DOHH2 (cell line): ENCODE data around the gene SLC25A13.

Experiments
- H3F3A ChIP-seq: fragments of 200-600 bp; sonication (generic), shearing (Covaris generic); 2 replicates; pipeline ENCODE4 v1.6.0; 2016; ENCODE audit warnings: antibody characterized with exemption, mild to moderate bottlenecking; ENCODE audit not compliant: control insufficient read depth, insufficient read depth
- H3K27ac ChIP-seq: fragments of 200-600 bp; sonication (generic); 2 replicates; pipeline ENCODE4 v1.5.1; 2014; ENCODE audit warnings: low read depth, mild to moderate bottlenecking, low read length, moderate library complexity
- H3K27me3 ChIP-seq: fragments of 200-600 bp; sonication (generic); 2 replicates; pipeline ENCODE4 v1.6.1; 2014; ENCODE audit warnings: mild to moderate bottlenecking, low read length, mixed read lengths; ENCODE audit not compliant: control insufficient read depth
- H3K36me3 ChIP-seq: fragments of 200-600 bp; sonication (generic); 2 replicates; pipeline ENCODE4 v1.6.1; 2014; ENCODE audit warnings: mild to moderate bottlenecking, low read length, moderate library complexity, mixed read lengths; ENCODE audit not compliant: control insufficient read depth
- H3K4me1 ChIP-seq: fragments of 200-600 bp; sonication (generic); 2 replicates; pipeline ENCODE4 v1.6.1; 2014; ENCODE audit warnings: mild to moderate bottlenecking, low read length, mixed read lengths; ENCODE audit not compliant: control insufficient read depth
- H3K4me2 ChIP-seq: fragments of 200-600 bp; sonication (generic); 2 replicates; pipeline ENCODE4 v1.6.0; 2014; ENCODE audit warnings: mild to moderate bottlenecking, low read length, moderate library complexity
- H3K4me3 ChIP-seq: fragments of 200-600 bp; sonication (generic); 2 replicates; pipeline ENCODE4 v1.5.1; 2014; ENCODE audit warnings: mild to moderate bottlenecking, low read length, mixed read lengths
- H3K79me2 ChIP-seq: fragments of 200-600 bp; sonication (generic); 2 replicates; pipeline ENCODE4 v1.6.1; 2014; ENCODE audit warnings: mild to moderate bottlenecking, low read length, mixed read lengths; ENCODE audit not compliant: control insufficient read depth
- H3K9me2 ChIP-seq: fragments of 200-600 bp; sonication (generic); replicated peaks from 2 replicates; pipeline ENCODE4 v1.6.1; 2014; ENCODE audit warnings: mild to moderate bottlenecking, low read length, mixed read lengths; ENCODE audit not compliant: control insufficient read depth
- H3K9me3 ChIP-seq: fragments of 200-600 bp; sonication (generic); 2 replicates; pipeline ENCODE4 v1.6.1; 2014; ENCODE audit warnings: antibody characterized with exemption, low read length, mixed read lengths; ENCODE audit not compliant: control insufficient read depth, insufficient read depth
- H4K20me1 ChIP-seq: fragments of 200-600 bp; sonication (generic); 2 replicates; pipeline ENCODE4 v1.6.0; 2014; ENCODE audit warnings: low read depth, mild to moderate bottlenecking, antibody characterized with exemption, low read length, moderate library complexity; ENCODE audit not compliant: control insufficient read depth, insufficient read depth
- EZH2phosphoT487 ChIP-seq: fragments of 200-600 bp; sonication (generic); IDR thresholded peaks from 2 replicates; pipeline ENCODE4 v1.6.1; 2017; ENCODE audit warnings: borderline replicate concordance, mild to moderate bottlenecking, antibody characterized with exemption, low read length, moderate library complexity, mixed read lengths
- TF ChIP-seq, protein P1 (sequence below): fragments of 200-600 bp; sonication (generic); IDR thresholded peaks from one replicate; pipeline ENCODE4 v1.5.1; 2014; ENCODE audit warnings: antibody characterized with exemption, mild to moderate bottlenecking, low read depth, low read length; ENCODE audit not compliant: poor library complexity, severe bottlenecking

SLC25A13 gene

DNA sequence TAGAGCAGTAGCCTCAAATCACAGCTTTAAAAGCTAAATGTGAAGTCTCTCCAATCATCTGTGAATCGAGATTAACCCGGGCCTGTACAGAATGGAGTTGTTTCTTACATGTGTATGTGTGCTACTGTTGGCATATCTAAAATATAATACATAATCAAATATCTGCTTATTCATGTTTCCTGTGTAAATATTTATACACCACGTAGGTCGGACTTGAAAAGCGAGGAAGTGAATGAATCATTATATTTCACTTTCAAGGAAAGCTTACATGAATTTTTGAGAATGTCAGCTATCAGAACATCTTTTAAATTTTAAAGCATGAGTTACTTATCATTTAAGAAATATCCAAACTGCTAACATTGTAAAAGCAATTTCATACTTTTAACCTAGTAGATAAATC, 233.3 kb downstream of the SLC25A13 start:
- Histone ChIP-seq H3K79me2 (no peaks in the 10 kb centered on the region), H3K4me2 (no peak overlapping the region), H3K9me3 (no peaks in the 10 kb centered on the region), H3K27me3 (peaks cover 9% of the 10 kb centered on the region; the same call in 1 of the 2 replicates), H3K4me3 (no peak overlapping the region), H3K4me1 (no peaks in the 10 kb centered on the region), H3K27ac (no peak overlapping the region), H4K20me1 (no peaks in the 10 kb centered on the region), H3K9me2 (no peaks in the 10 kb centered on the region), H3F3A (no peaks in the 10 kb centered on the region), H3K36me3 (no peaks in the 10 kb centered on the region)
- TF ChIP-seq, protein P1, sequence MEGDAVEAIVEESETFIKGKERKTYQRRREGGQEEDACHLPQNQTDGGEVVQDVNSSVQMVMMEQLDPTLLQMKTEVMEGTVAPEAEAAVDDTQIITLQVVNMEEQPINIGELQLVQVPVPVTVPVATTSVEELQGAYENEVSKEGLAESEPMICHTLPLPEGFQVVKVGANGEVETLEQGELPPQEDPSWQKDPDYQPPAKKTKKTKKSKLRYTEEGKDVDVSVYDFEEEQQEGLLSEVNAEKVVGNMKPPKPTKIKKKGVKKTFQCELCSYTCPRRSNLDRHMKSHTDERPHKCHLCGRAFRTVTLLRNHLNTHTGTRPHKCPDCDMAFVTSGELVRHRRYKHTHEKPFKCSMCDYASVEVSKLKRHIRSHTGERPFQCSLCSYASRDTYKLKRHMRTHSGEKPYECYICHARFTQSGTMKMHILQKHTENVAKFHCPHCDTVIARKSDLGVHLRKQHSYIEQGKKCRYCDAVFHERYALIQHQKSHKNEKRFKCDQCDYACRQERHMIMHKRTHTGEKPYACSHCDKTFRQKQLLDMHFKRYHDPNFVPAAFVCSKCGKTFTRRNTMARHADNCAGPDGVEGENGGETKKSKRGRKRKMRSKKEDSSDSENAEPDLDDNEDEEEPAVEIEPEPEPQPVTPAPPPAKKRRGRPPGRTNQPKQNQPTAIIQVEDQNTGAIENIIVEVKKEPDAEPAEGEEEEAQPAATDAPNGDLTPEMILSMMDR = no peak
- TF ChIP-seq EZH2phosphoT487 = no peak

DNA sequence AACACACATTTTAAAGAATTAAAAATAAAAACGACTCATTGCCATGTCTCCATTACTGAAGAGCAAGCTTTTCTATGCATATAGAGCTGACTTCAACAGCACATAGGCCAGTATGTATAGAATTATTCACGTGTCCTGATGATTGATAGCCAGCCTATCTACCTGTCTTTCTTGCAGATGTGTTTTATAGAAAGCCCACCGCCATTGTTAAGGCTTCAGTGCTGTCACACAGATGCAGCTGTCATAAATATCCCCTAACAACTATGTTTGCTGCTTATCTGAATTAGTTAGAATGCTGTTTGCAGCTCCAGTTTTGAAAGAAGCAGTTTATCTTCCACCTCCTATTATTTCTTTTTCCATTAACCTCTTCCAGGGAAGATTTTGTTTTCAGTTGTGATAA, 235.9 kb downstream of the SLC25A13 start:
- H3K4me1 ChIP-seq = no peaks in the 10 kb centered on the region
- H3K36me3 ChIP-seq = no peaks in the 10 kb centered on the region
- no peaks in the 10 kb centered on the region for H3F3A ChIP-seq
- no peak overlapping the region for H3K4me2 ChIP-seq
- H3K27me3 ChIP-seq = peaks cover 6% of the 10 kb centered on the region; the same call in 1 of the 2 replicates
- no peaks in the 10 kb centered on the region for H3K9me2 ChIP-seq
- H4K20me1 ChIP-seq = no peaks in the 10 kb centered on the region
- H3K9me3 ChIP-seq = no peaks in the 10 kb centered on the region
- no peak for TF ChIP-seq EZH2phosphoT487
- TF ChIP-seq, protein P1 = no peak
- H3K4me3 ChIP-seq = no peak overlapping the region
- H3K79me2 ChIP-seq = no peaks in the 10 kb centered on the region
- H3K27ac ChIP-seq = no peak overlapping the region

DNA sequence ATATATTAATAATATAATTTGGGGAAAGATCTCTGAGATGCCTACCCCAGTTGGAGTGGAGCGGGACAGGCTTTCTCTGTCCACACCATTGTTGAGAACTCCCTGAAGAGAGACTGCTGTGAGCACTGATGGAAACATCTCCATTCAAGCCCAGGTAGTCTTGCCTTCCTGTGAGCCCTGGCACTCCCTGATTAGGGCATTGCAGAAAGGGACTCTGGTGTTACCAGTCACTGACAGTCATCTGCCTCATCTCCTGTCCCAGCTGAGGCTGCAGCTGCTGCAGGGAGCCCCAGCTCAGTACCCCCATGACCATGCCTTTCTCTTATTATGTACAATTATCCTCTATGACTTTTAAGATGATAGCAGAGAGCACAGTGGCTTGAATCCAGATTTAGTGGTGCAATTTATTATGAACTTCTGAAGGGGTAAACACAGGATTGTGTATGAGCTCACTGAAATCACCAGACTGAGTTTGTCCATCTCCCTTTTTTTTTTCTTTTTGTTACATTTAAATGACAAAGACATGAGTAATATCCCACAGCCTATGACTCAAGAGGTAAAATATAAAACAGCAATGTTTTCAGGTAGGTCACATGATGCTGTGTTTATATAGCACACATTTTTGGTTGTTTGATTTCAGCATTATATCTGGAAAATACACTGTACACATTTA, 236.9 kb downstream of the SLC25A13 start:
- Histone ChIP-seq H3K4me1 (no peaks in the 10 kb centered on the region), H3K9me3 (no peaks in the 10 kb centered on the region), H3K27ac (no peak overlapping the region), H3K27me3 (0 out of 2 replicates have a peak, but pooled peaks cover 2% of the 10 kb centered on the region), H3K4me3 (no peak overlapping the region), H3K79me2 (no peaks in the 10 kb centered on the region), H3K36me3 (no peaks in the 10 kb centered on the region), H3K9me2 (no peaks in the 10 kb centered on the region), H3K4me2 (no peak overlapping the region), H3F3A (no peaks in the 10 kb centered on the region), H4K20me1 (no peaks in the 10 kb centered on the region)
- TF ChIP-seq, protein P1 = no peak
- no peak for TF ChIP-seq EZH2phosphoT487
